ENCODE results near the gene METTL16.
A peak's percentile ranks its signal among the peaks of the same experiment; 100 is the strongest.

METTL16 gene

GRCh38 chr17:2396568-2397246 is 115.0 kb downstream of the METTL16 start:
- TF ChIP-seq POLR2A (IDR thresholded peaks at IDR 0.05; ENCODE audit: extremely low read depth, insufficient read length): no peak
- TF ChIP-seq MYC (IDR thresholded peaks at IDR 0.05; ENCODE audit: low read depth, low read length): 0 out of 2 replicates have a peak, but pooled peaks have one; percentile 49
- TF ChIP-seq MAX (IDR thresholded peaks at IDR 0.05; ENCODE audit: low read depth, low read length): peak; percentile 52
- H3K4me3 ChIP-seq (ENCODE audit: low read depth, low read length): peak overlapping the region; percentile 11
- DNase-seq (ENCODE audit: low read depth): peak; percentile 96

GRCh38 chr17:2396192-2396567 is 115.5 kb downstream of the METTL16 start:
- H3K4me3 ChIP-seq (ENCODE audit: low read depth, low read length): no peak overlapping the region
- no peak for DNase-seq (ENCODE audit: low read depth)
- no peak for TF ChIP-seq POLR2A (IDR thresholded peaks at IDR 0.05; ENCODE audit: extremely low read depth, insufficient read length)
- TF ChIP-seq MYC (IDR thresholded peaks at IDR 0.05; ENCODE audit: low read depth, low read length): no peak
- TF ChIP-seq CTCF (IDR thresholded peaks at IDR 0.05; ENCODE audit: low read depth, low read length): no peak
- no peak for TF ChIP-seq MAX (IDR thresholded peaks at IDR 0.05; ENCODE audit: low read depth, low read length)

GRCh38 chr17:2395258-2396181 is 116.2 kb downstream of the METTL16 start:
- DNase-seq (ENCODE audit: low read depth): peak; percentile 35
- no peak overlapping the region for H3K4me3 ChIP-seq (ENCODE audit: low read depth, low read length)
- TF ChIP-seq MAX (IDR thresholded peaks at IDR 0.05; ENCODE audit: low read depth, low read length) (no peak), MYC (IDR thresholded peaks at IDR 0.05; ENCODE audit: low read depth, low read length) (no peak), CTCF (IDR thresholded peaks at IDR 0.05; ENCODE audit: low read depth, low read length) (no peak), POLR2A (IDR thresholded peaks at IDR 0.05; ENCODE audit: extremely low read depth, insufficient read length) (no peak)

- TF ChIP-seq MAX (IDR thresholded peaks at IDR 0.05; ENCODE audit: low read depth, low read length) (no peak), MYC (IDR thresholded peaks at IDR 0.05; ENCODE audit: low read depth, low read length) (no peak), CTCF (IDR thresholded peaks at IDR 0.05; ENCODE audit: low read depth, low read length) (no peak), POLR2A (IDR thresholded peaks at IDR 0.05; ENCODE audit: extremely low read depth, insufficient read length) (no peak)
- H3K4me3 ChIP-seq (ENCODE audit: low read depth, low read length): no peak overlapping the region
These were observed 116.9 kb downstream of the METTL16 start for GRCh38 chr17:2394775-2395201.

GRCh38 chr17:2393954-2394749 is 117.5 kb downstream of the METTL16 start:
- no peak for TF ChIP-seq MYC (IDR thresholded peaks at IDR 0.05; ENCODE audit: low read depth, low read length)
- no peak for TF ChIP-seq MAX (IDR thresholded peaks at IDR 0.05; ENCODE audit: low read depth, low read length)
- no peak for TF ChIP-seq CTCF (IDR thresholded peaks at IDR 0.05; ENCODE audit: low read depth, low read length)
- no peak for TF ChIP-seq POLR2A (IDR thresholded peaks at IDR 0.05; ENCODE audit: extremely low read depth, insufficient read length)
- no peak for DNase-seq (ENCODE audit: low read depth)
- no peak overlapping the region for H3K4me3 ChIP-seq (ENCODE audit: low read depth, low read length)

More at GRCh38 chr17:2394775-2395201, 116.9 kb downstream of the METTL16 start:
- no peak for DNase-seq (ENCODE audit: low read depth)

All from NB4 (cell line).